NK-92 (cell line): ENCODE data around the gene LAD1.

ENCODE experiments used
- DNase-seq: peaks from one replicate; lab custom pipeline; 2025; ENCODE audit not compliant: unreplicated experiment; lab: John Stamatoyannopoulos, UW

LAD1 gene

DNA sequence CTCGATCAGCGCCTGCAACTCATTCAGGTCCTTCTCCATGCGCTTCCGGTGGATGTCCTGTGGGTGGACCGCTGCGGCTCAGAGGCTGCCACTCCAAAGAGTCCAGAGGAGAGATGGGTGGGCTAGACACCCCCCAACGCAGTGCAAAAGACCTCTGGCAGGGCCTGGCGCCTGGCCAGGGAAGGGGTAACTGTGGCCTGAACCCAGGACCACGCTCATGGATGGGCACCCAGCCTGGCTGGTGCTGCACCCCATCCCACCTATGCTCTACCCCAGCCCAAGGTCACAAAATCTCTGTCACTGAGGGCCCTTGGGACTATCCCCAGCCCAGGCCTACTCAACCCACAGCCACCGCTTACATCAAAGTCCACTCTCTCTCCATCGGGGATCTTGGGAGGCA lies 33.9 kb downstream of the LAD1 start:
- no peak for DNase-seq

DNA sequence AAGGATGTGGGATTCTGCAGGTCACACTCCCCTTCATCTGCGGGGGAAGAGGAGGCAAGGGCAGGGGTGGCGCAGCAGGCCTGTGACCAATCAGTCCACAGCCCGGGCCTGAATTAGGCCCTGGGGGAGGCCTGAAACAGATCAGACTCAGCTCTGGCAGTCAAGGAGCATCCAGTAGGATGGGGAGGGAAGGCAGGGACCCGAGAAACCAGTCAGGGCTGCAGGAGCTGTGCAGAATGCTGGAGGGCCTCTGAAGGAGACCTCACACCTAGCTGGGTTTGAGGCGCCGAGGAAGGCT lies 34.4 kb downstream of the LAD1 start:
- DNase-seq = no peak

- DNase-seq = no peak
These were observed 35.7 kb downstream of the LAD1 start for GRCh38 chr1:201363467-201363866.

- no peak for DNase-seq
These were observed 36.2 kb downstream of the LAD1 start for GRCh38 chr1:201362906-201363305.

DNA sequence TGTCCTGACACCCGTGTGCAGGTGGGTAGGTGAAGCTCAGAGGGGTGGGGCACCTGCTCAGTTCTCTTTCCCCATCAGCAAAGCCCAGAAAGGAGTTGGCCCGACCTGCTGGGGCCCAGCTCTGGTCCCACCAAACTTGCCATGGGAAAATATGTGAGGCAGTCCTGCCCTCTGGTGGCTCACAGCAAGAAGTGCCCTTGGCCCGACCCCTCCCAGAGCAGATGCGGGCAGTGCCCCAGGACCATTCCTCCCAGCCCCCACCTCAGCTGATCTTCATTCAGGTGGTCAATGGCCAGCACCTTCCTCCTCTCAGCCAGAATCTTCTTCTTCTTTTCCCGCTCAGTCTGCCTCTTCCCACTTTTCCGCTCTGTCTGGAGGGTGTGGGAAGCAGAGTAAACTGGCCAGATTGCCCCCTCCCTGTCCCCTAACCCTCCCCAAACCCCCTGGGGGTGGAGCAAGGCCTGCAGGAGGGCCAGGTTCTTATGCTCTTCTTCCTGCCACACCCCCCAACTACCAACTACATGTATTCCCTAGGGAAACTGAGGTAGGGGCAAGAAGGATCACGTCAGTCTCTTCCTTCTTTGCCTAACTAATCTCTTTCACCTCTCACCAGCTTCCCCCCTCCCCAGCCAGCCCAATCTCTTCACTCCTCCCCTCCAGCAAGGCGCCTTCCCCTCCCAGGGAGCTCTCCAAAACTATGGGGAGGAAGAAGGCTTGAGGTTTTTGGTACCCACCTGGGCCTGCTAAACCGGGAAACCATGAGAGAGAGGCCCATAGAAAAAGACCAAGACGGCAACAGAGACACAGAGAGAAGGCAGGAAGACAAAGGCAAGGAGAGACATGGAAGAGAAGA lies 37.2 kb downstream of the LAD1 start:
- DNase-seq = no peak

GRCh38 chr1:201360901-201361651 lies 38.0 kb downstream of the LAD1 start:
- DNase-seq = no peak

GRCh38 chr1:201360486-201360885 lies 38.6 kb downstream of the LAD1 start:
- DNase-seq = no peak

DNA sequence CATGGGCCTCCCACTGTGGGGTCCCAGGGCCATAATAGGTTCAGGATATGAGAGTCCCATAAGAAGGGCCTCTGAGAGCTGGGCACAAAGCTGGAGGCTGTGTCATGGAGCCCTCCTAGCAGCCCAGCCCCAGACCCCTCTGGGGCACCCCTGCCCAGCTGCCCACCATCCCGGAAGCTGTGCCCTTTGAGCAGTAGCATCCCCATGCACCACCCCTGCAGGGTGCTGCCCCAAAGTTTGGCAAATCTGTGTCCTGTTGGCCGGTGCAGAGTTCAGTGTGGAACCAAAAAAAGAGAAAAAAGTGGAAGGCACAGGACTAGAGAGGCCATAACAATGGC lies 39.3 kb downstream of the LAD1 start:
- DNase-seq = no peak

GRCh38 chr1:201359031-201359872 lies 39.9 kb downstream of the LAD1 start:
- no peak for DNase-seq

GRCh38 chr1:201358596-201358995 lies 40.5 kb downstream of the LAD1 start:
- DNase-seq = no peak

- DNase-seq = no peak
These were observed 41.3 kb downstream of the LAD1 start for GRCh38 chr1:201357636-201358348.

- no peak for DNase-seq
These were observed 41.9 kb downstream of the LAD1 start for GRCh38 chr1:201357211-201357610.

DNA sequence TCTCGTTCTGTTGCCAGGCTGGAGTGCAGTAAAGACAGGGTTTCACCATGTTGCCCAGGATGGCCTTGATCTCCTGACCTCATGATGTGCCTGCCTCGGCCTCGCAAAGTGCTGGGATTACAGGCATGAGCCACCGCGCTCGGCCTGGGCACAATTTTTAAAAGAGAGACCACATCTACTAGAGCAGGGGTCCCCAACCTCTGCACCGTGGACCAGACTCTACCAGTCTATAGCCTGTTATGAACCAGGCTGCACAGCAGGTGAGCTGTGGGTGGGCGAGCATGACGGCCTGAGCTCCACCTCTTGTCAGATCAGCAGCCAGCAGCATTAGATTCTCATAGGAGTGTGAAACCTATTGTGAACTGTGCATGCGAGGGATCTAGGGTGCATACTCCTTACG lies 42.4 kb downstream of the LAD1 start:
- DNase-seq = no peak

- no peak for DNase-seq
These were observed 42.9 kb downstream of the LAD1 start for GRCh38 chr1:201356236-201356635.

GRCh38 chr1:201355471-201355870 lies 43.7 kb downstream of the LAD1 start:
- no peak for DNase-seq

DNA sequence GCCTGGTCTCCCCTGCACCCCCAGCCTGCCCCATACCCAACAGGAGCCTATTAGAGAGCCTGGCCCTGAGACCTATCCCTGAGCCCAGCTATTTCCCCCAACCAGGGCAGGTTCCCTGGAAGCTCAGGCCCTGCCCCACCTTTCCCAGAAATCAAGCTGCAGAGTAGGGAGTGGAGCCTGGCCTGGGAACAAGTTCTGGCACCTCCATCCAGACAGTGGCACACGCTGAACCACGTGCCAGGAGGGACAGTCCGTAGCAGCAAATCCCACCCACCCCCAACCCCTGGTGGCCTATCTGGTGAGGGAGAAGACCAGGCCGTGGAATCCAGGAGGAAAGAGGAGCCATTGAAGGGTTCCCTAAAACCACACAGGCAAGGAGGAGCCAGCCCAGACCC lies 44.2 kb downstream of the LAD1 start:
- no peak for DNase-seq

DNA sequence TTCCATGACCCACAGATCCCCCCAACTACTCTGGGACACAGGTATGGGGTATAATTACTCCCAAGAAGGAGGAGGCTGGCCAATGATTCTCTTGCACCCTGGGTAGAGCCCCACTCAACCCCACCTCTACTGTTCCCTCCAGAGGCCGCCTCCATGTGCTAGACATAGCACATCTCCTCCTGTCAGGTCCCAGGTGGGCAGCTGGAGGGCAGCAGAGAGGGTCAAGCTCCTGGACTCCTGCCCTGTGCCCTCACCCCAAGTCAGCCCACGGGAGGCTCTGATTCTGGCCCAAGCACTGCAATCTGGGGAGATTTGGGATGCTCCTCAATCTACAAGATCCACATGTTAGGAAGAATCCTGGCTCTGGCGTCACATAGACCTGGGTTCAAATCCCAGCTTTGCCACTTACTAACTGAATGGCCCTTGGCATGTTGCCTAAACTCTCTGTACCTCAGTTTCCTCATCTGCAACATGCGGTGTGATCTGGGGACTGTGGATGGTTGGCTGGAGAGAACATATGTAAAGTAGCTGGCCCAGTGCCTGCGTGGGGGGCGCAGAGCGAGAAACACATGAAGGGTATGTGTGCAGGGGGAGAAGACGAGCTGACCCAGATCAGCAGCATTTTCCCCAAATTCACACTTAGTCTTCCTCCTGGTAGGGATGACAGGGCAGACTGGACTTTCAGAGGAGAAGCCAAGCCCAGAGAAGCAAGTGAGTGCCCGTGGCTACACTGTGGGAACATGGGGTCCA lies 44.8 kb downstream of the LAD1 start:
- DNase-seq = no peak

DNA sequence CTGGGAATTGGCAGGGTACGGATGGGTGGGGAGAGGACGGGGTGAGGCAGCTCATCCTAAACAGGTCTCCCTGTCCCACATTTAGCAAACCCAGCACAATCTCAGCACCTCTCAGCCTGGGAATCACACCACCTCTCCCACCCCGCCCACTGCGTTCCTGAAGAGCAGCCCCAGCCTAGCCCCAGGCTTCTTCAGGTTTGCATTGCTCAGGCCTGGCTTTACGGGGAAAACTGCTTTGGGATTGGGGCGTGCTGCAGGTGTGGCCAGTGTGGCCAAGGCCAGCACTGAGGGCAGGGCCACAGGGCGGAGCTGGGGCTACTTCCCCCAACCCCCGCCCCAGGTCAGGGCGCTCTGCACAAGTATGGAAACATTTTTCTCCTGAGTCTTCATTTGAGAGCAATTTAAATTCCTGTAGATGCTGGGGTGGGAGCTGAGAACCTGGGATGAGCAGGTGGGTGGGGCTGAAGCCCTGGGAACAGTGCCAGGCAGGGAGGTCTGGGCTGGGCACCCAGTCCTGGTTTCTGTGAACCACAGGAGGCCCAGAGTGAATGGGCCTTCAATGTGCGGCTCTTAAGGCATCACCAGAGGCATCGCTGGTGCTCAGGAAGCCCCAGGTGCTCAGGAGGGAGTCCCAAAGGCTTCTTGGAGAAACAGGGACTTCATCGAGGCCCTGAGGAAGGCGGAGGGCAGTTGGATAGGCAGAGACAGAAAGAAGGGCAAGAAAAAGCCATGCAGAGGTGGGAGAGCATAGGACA lies 45.8 kb downstream of the LAD1 start:
- DNase-seq = no peak

- DNase-seq = no peak
These were observed 47.5 kb downstream of the LAD1 start for GRCh38 chr1:201351617-201352016.

DNA sequence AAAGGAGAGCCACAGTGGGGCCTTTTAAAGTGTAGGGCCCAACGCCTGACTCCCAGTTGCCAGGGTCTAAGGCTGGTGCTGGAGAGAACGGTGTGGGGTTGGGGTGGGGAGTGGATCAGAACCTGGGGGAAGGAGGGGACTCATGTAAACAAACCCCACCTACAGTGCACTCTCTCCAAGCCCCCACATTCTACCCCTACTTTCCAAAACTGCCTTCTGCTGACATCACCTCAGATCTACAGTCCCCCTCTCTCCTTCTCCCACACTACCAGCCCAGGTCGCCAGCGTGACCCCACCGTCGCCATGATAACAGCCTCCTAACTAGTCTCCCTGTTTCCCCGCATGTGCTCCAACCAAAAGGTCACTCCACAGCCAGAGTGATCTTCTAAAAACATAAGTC lies 48.2 kb downstream of the LAD1 start:
- no peak for DNase-seq
